Left lung (tissue), 10 donors: Measurements from ENCODE around the gene SLC38A8. TPM values are rescaled to one million over a fixed set of nuclear protein-coding genes. Genes with fewer than 3 reads are reported as not detected.

Experiments
- ATAC-seq: fragments of 200-7000 bp; cut with Tn5 transposase; one replicate; pipeline ENCODE4 v1.9.1; 2020; ENCODE audit warnings: moderate library complexity
- DNase-seq, 4 donors: peaks; one replicate each; pipeline ENCODE4 v3.0.0-alpha.2; 2013 to 2020
- H3K27ac ChIP-seq, 2 donors: fragments of 200-600 bp; sonication (generic) in 1 of 2; one replicate each; pipeline versions ENCODE4 v1.5.0 to v1.8.0; 2020 to 2021
- H3K27me3 ChIP-seq, 2 donors: fragments of 200-600 bp; sonication (generic) in 1 of 2; one replicate each; pipeline versions ENCODE4 v1.5.0 to v1.8.0; 2020 to 2021
- H3K36me3 ChIP-seq, 2 donors: fragments of 200-600 bp; sonication (generic) in 1 of 2; one replicate each; pipeline versions ENCODE4 v1.5.0 to v1.8.0; 2020 to 2021
- H3K4me1 ChIP-seq, 2 donors: fragments of 200-600 bp; one replicate each; pipeline ENCODE4 v1.8.0; 2021
- H3K4me3 ChIP-seq, 2 donors: fragments of 200-600 bp; sonication (generic) in 1 of 2; one replicate each; pipeline versions ENCODE4 v1.5.0 to v1.8.0; 2020 to 2021; ENCODE audit warnings: mild to moderate bottlenecking in 1 of 2
- H3K9me3 ChIP-seq, 2 donors: fragments of 200-600 bp; sonication (generic) in 1 of 2; one replicate each; pipeline versions ENCODE4 v1.5.0 to v1.8.0; 2020 to 2021
- intact Hi-C, 2 donors: fragments of 100-400 bp; cut with DNase I; formaldehyde crosslinking; loops; one replicate each; pipeline versions ENCODE4 v1.11.2 to v1.14.2; 2022
- polyA plus RNA-seq, 6 donors: library from polyadenylated mRNA; unstranded; fragments of 120-200 nt; gene quantifications; one replicate each; pipeline ENCODE4 v1.2.1, GENCODE V29; 2013; ENCODE audit not compliant: insufficient read length in 6 of 6
- total RNA-seq, 2 donors: library from RNA; stranded (reverse); fragmentation: NEBNext Ultra II Directional; extraction: Animal tissue kit (Norgen Biotek cat#: 25700); gene quantifications; one replicate each; pipeline ENCODE4 v1.2.1, GENCODE V29; 2021
- TF ChIP-seq, protein P1 (sequence below), 2 donors: fragments of 200-600 bp; sonication (generic) in 1 of 2; IDR thresholded peaks; one replicate each; pipeline versions ENCODE4 v1.5.0 to v1.8.0; 2021; ENCODE audit warnings: antibody characterized with exemption in 2 of 2
- donor health status: DM: no; HTN: yes; CAD: no.
- donor health status: DM: no; HTN: no; CAD: no.

SLC38A8 gene
- total and polyA plus RNA-seq, 8 donors: 0.65 TPM; not detected in 7

DNA sequence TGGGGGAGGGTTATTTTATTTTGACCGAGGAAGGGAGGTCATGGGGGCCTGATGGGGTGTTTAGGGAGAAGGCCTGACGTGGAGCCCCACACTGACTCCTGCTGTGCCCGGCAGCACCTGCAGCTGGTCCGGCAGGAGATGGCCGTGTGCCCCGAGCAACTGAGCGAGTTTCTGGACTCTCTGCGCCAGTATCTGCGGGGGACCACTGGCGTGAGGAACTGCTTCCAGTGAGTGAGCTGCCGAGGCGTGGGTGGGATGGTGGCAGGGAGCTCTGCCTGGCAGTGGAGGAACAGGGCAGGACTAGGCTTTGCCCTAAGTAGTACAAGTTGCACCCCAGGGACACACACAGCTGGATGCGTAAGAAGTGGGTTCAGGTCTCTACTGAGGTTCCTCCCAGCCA lies 44.5 kb downstream of the SLC38A8 start:
- Histone ChIP-seq H3K9me3 (no peaks in the 10 kb centered on the region), H3K36me3 (no peaks in the 10 kb centered on the region), H3K27me3 (peaks cover 5 to 75% of the 10 kb centered on the region in 2 donors), H3K27ac (no peak overlapping the region), H3K4me3 (no peak overlapping the region), H3K4me1 (peaks cover 0 to 12% of the 10 kb centered on the region in 2 donors)
- no peak for DNase-seq
- TF ChIP-seq, protein P1, sequence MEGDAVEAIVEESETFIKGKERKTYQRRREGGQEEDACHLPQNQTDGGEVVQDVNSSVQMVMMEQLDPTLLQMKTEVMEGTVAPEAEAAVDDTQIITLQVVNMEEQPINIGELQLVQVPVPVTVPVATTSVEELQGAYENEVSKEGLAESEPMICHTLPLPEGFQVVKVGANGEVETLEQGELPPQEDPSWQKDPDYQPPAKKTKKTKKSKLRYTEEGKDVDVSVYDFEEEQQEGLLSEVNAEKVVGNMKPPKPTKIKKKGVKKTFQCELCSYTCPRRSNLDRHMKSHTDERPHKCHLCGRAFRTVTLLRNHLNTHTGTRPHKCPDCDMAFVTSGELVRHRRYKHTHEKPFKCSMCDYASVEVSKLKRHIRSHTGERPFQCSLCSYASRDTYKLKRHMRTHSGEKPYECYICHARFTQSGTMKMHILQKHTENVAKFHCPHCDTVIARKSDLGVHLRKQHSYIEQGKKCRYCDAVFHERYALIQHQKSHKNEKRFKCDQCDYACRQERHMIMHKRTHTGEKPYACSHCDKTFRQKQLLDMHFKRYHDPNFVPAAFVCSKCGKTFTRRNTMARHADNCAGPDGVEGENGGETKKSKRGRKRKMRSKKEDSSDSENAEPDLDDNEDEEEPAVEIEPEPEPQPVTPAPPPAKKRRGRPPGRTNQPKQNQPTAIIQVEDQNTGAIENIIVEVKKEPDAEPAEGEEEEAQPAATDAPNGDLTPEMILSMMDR (IDR thresholded peaks at IDR 0.05): no peak
- intact Hi-C loops: no loop called here
- no peak for ATAC-seq

DNA sequence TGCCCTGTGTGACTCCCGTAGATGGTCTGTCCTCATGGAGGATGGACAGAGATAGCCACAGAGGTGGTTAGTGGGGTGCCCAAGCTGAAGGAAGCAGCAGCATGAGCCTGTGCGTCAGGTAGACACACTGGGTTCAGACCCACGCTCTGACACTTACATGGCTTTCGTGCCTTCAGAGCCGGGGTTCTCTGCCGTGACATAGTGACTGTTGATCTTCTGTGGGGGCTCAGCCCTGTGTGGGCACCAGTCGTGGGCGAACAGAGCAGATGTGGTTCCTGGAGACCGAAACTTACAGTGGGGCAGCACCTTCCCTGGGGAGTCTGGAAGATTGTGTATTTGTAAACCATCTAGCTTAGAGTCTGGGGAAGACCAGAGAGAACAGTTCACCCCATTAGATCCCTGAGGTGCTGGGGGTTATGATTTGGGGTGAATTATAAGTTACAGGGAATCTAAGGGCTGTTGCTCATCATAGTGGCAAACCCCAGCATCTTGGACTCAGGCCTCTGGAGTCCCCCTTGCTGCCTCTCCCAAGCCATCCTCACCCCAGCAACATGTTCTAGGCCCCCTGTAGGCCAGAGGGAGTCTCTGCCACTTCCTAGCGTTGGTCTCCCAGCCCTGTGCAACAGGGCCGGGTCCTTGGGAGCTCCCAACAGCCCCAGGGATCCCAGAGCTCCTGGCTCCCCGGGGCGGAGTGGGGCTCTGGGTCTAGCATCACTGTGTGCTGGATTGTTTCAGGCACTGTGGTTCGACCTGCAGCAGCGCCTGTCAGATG lies 45.9 kb downstream of the SLC38A8 start:
- Histone ChIP-seq H3K27me3 (peaks cover 5 to 77% of the 10 kb centered on the region in 2 donors), H3K27ac (no peak overlapping the region), H3K36me3 (no peaks in the 10 kb centered on the region), H3K4me1 (peaks cover 0 to 12% of the 10 kb centered on the region in 2 donors), H3K4me3 (no peak overlapping the region), H3K9me3 (no peaks in the 10 kb centered on the region)
- DNase-seq (no peak), ATAC-seq (no peak)
- TF ChIP-seq, protein P1 (IDR thresholded peaks at IDR 0.05): no peak
- intact Hi-C loops: no loop called here

- no peak overlapping the region for H3K27ac ChIP-seq
These were observed 46.8 kb downstream of the SLC38A8 start for GRCh38 chr16:83995754-83996153.

DNA sequence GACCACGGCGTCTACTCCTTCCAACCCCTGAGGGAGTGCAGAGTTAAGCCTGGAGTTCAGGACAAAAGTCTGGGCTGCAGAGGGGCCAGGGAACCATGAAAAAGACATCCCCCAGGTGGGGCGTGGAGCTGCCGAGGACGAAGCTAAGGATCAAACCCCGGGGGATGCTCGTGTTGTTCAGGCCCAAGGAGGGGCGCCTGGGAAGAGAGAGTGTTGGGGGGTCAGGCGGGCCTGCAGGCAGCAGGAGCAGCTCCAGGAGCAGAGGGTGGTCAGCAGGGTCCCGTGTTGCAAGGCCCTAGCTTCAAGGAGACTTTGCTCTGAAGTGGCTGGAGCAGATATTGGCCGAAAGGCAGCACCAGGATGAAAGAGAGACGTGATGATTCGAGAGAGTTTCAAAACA lies 47.9 kb downstream of the SLC38A8 start:
- Histone ChIP-seq H3K36me3 (no peaks in the 10 kb centered on the region), H3K27ac (peak overlapping the region in 1 of 2 donors; percentile 41), H3K4me1 (peaks cover 0 to 12% of the 10 kb centered on the region in 2 donors), H3K27me3 (peaks cover 11 to 87% of the 10 kb centered on the region in 2 donors), H3K9me3 (no peaks in the 10 kb centered on the region), H3K4me3 (no peak overlapping the region)
- DNase-seq (no peak), ATAC-seq (no peak)
- intact Hi-C loops: no loop called here
- TF ChIP-seq, protein P1 (IDR thresholded peaks at IDR 0.05): no peak

More at GRCh38 chr16:83995754-83996153, 46.8 kb downstream of the SLC38A8 start:
- Histone ChIP-seq H3K36me3 (no peaks in the 10 kb centered on the region), H3K4me3 (no peak overlapping the region), H3K9me3 (no peaks in the 10 kb centered on the region), H3K27me3 (peaks cover 5 to 82% of the 10 kb centered on the region in 2 donors), H3K4me1 (peaks cover 0 to 12% of the 10 kb centered on the region in 2 donors)
- TF ChIP-seq, protein P1 (IDR thresholded peaks at IDR 0.05): no peak
- peak; percentile 92 for ATAC-seq
- intact Hi-C loops: no loop called here
- DNase-seq: peak in 2 of 4 donors; percentile 4 to 58

GRCh38 chr16:83994087-83994486 lies 48.5 kb downstream of the SLC38A8 start:
- peaks cover 0 to 12% of the 10 kb centered on the region in 2 donors for H3K4me1 ChIP-seq
- H3K4me3 ChIP-seq: no peak overlapping the region
- DNase-seq (peak in 2 of 4 donors; percentile 42 to 68), ATAC-seq (peak; percentile 25)
- peaks cover 12 to 87% of the 10 kb centered on the region in 2 donors for H3K27me3 ChIP-seq
- no peaks in the 10 kb centered on the region for H3K9me3 ChIP-seq
- intact Hi-C loops: no loop called here
- no peaks in the 10 kb centered on the region for H3K36me3 ChIP-seq
- H3K27ac ChIP-seq: peak overlapping the region in 1 of 2 donors; percentile 41
- TF ChIP-seq, protein P1 (IDR thresholded peaks at IDR 0.05): no peak
